NCI-H2081 treated with DMSO at 0.1 percent for 48 hours (cell line): ENCODE results near the gene DCD.
"Not testable (repeated sequence)": the region's sequence is repeated elsewhere in the genome, so short reads cannot be mapped to it uniquely, and the experiment has no call there.

Experiments
- DNase-seq: peaks from one replicate; lab custom pipeline; 2025; lab: John Stamatoyannopoulos, UW

The DCD gene

GRCh38 chr12:54648265-54648664 is at the start of gene DCD:
Gene DCD (minus strand): TSS chr12:54648365. CDS start chr12:54648303, 62 bp downstream.
- DNase-seq, result no peak

GRCh38 chr12:54697851-54698250 is 49.7 kb upstream of the DCD start:
- DNase-seq, result no peak

- no peak for DNase-seq
Measured at GRCh38 chr12:54692353-54692752, 44.2 kb upstream of the DCD start.

GRCh38 chr12:54689984-54690383 is 41.8 kb upstream of the DCD start:
- DNase-seq, result no peak

- no peak for DNase-seq
Measured at GRCh38 chr12:54689034-54689372, 40.8 kb upstream of the DCD start.

- no peak for DNase-seq
Measured at GRCh38 chr12:54688309-54689033, 40.3 kb upstream of the DCD start.

- no peak for DNase-seq
Measured at GRCh38 chr12:54684636-54685630, 36.8 kb upstream of the DCD start.

- no peak for DNase-seq
Measured at GRCh38 chr12:54683398-54683797, 35.2 kb upstream of the DCD start.

- no peak for DNase-seq
Measured at GRCh38 chr12:54682674-54683073, 34.5 kb upstream of the DCD start.

- DNase-seq, result no peak
Measured at GRCh38 chr12:54680374-54680773, 32.2 kb upstream of the DCD start.

GRCh38 chr12:54678131-54678530 is 30.0 kb upstream of the DCD start:
- no peak for DNase-seq

GRCh38 chr12:54667945-54668344 is 19.8 kb upstream of the DCD start:
- no peak for DNase-seq

- no peak for DNase-seq
Measured at GRCh38 chr12:54666008-54666407, 17.8 kb upstream of the DCD start.

GRCh38 chr12:54665022-54665635 is 17.0 kb upstream of the DCD start:
- not testable (repeated sequence) for DNase-seq

GRCh38 chr12:54663603-54664002 is 15.4 kb upstream of the DCD start:
- DNase-seq, result no peak

- no peak for DNase-seq
Measured at GRCh38 chr12:54662026-54662425, 13.9 kb upstream of the DCD start.

- no peak for DNase-seq
Measured at GRCh38 chr12:54661048-54661447, 12.9 kb upstream of the DCD start.

- no peak for DNase-seq
Measured at GRCh38 chr12:54660320-54660962, 12.3 kb upstream of the DCD start.

- no peak for DNase-seq
Measured at GRCh38 chr12:54658306-54659264, 10.4 kb upstream of the DCD start.

- no peak for DNase-seq
Measured at GRCh38 chr12:54657105-54657607, 9.0 kb upstream of the DCD start.

- no peak for DNase-seq
Measured at GRCh38 chr12:54654926-54655325, 6.8 kb upstream of the DCD start.
